CD14-positive monocyte (primary cell): ENCODE data around the gene JMJD7. TPM values are rescaled to one million over a fixed set of nuclear protein-coding genes. Genes with fewer than 3 reads are reported as not detected.

Experiments used
- DNase-seq, 3 donors: peaks; one replicate each; pipeline ENCODE4 v3.0.0-alpha.2; 2011 to 2022
- H2AFZ ChIP-seq: 2 replicates; pipeline ENCODE4 v1.6.0; 2012; ENCODE audit warnings: mild to moderate bottlenecking, low read depth, low read length, inconsistent platforms; ENCODE audit not compliant: insufficient read depth, poor library complexity, severe bottlenecking
- H3K27ac ChIP-seq, 2 donors: 1 replicate in 1 of 2; 2 replicates in 1 of 2; pipeline ENCODE4 v1.5.1; 2012 to 2013; ENCODE audit warnings: low read length in 2 of 2, control low read depth in 1 of 2, inconsistent platforms in 1 of 2, low read depth in 1 of 2, mild to moderate bottlenecking in 1 of 2
- H3K27me3 ChIP-seq, 2 donors: one replicate each; pipeline versions ENCODE4 v1.6.0 to v1.6.1; 2011 to 2013; ENCODE audit warnings: low read length in 2 of 2; ENCODE audit not compliant: control insufficient read depth in 2 of 2, insufficient read depth in 2 of 2
- H3K36me3 ChIP-seq, 2 donors: replicated peaks in 1 of 2; 1 replicate in 1 of 2; 2 replicates in 1 of 2; pipeline versions ENCODE4 v1.5.1 to v1.6.1; 2012 to 2013; ENCODE audit warnings: low read length in 2 of 2, control low read depth in 1 of 2, inconsistent platforms in 1 of 2, mild to moderate bottlenecking in 1 of 2; ENCODE audit not compliant: insufficient read depth in 2 of 2, control insufficient read depth in 1 of 2
- H3K4me1 ChIP-seq, 2 donors: 1 replicate in 1 of 2; 2 replicates in 1 of 2; pipeline versions ENCODE4 v1.5.1 to v1.6.1; 2012 to 2013; ENCODE audit warnings: low read length in 2 of 2, control low read depth in 1 of 2, inconsistent platforms in 1 of 2, mild to moderate bottlenecking in 1 of 2, moderate library complexity in 1 of 2; ENCODE audit not compliant: insufficient read depth in 2 of 2, control insufficient read depth in 1 of 2
- H3K4me2 ChIP-seq: replicated peaks from 2 replicates; pipeline ENCODE3; 2012; ENCODE audit warnings: low read length, moderate library complexity, mild to moderate bottlenecking; ENCODE audit not compliant: poor library complexity, severe bottlenecking; ENCODE audit errors: extremely low read depth
- H3K4me3 ChIP-seq, 3 experiments: fragments of 200-600 bp in 1 of 3; sonication (generic) in 1 of 3; replicated peaks in 1 of 3; 1 replicate in 2 of 3; 2 replicates in 1 of 3; pipeline ENCODE4 v1.5.1; 2011 to 2013; ENCODE audit warnings: low read length in 3 of 3, mild to moderate bottlenecking in 3 of 3, control low read depth in 2 of 3, low read depth in 2 of 3, inconsistent platforms in 1 of 3, moderate library complexity in 1 of 3
- H3K79me2 ChIP-seq: 2 replicates; pipeline ENCODE4 v1.6.0; 2012; ENCODE audit warnings: mild to moderate bottlenecking, control low read depth, inconsistent platforms, low read length, moderate library complexity; ENCODE audit not compliant: insufficient read depth
- H3K9ac ChIP-seq: 2 replicates; pipeline ENCODE4 v1.6.0; 2017; ENCODE audit warnings: low read length, mild to moderate bottlenecking; ENCODE audit not compliant: insufficient read depth, poor library complexity, severe bottlenecking
- H3K9me3 ChIP-seq, 2 donors: replicated peaks in 1 of 2; 1 replicate in 1 of 2; 2 replicates in 1 of 2; pipeline versions ENCODE4 v1.5.1 to v1.6.1; 2012 to 2013; ENCODE audit warnings: low read length in 2 of 2, control low read depth in 1 of 2; ENCODE audit not compliant: control insufficient read depth in 1 of 2, insufficient read depth in 1 of 2
- H4K20me1 ChIP-seq: 2 replicates; pipeline ENCODE4 v1.6.0; 2012; ENCODE audit warnings: mild to moderate bottlenecking, low read length, control low read depth, moderate library complexity; ENCODE audit not compliant: insufficient read depth
- H3K27ac Mint-ChIP-seq, 7 donors: one replicate each; pipeline ENCODE4 v1.8.0; 2020; ENCODE audit warnings: mild to moderate bottlenecking in 7 of 7, mixed read lengths in 7 of 7, moderate library complexity in 6 of 7, inconsistent platforms in 2 of 7
- H3K27me3 Mint-ChIP-seq, 3 donors: one replicate each; pipeline ENCODE4 v1.8.0; 2021 to 2022; ENCODE audit warnings: low read depth in 3 of 3, mild to moderate bottlenecking in 3 of 3, mixed read lengths in 3 of 3, moderate library complexity in 3 of 3, inconsistent platforms in 1 of 3
- H3K36me3 Mint-ChIP-seq, 2 donors: one replicate each; pipeline ENCODE4 v1.8.0; 2020; ENCODE audit warnings: mixed read lengths in 2 of 2, inconsistent platforms in 1 of 2, mild to moderate bottlenecking in 1 of 2
- H3K4me1 Mint-ChIP-seq: one replicate; pipeline ENCODE4 v1.8.0; 2020; ENCODE audit warnings: mild to moderate bottlenecking, mixed read lengths
- H3K4me3 Mint-ChIP-seq, 2 donors: one replicate each; pipeline ENCODE4 v1.8.0; 2020; ENCODE audit warnings: mild to moderate bottlenecking in 2 of 2, mixed read lengths in 2 of 2, moderate library complexity in 1 of 2
- H3K9me3 Mint-ChIP-seq, 7 donors: one replicate each; pipeline ENCODE4 v1.8.0; 2020 to 2022; ENCODE audit warnings: mixed read lengths in 7 of 7, mild to moderate bottlenecking in 6 of 7, moderate library complexity in 6 of 7, inconsistent platforms in 2 of 7
- WGBS: methylation state at CpG from one replicate; pipeline ENCODE4 v1.1.5; 2013; ENCODE audit warnings: missing lambda C conversion rate; ENCODE audit not compliant: insufficient coverage; 5-methylcytosine and 5-hydroxymethylcytosine counted together
- intact Hi-C, 2 donors: fragments of 100-400 bp; cut with micrococcal nuclease; formaldehyde crosslinking; loops; one replicate each; pipeline versions ENCODE4 v1.15.0 to v1.15.1; 2023
- polyA plus RNA-seq, 3 donors: library from polyadenylated mRNA; depleted of rRNA in 1 of 3; unstranded in 2 of 3; stranded (reverse) in 1 of 3; fragments of 300-500 nt in 2 of 3; fragments of >200 nt in 1 of 3; fragmentation: Illumina TruSeq in 2 of 3; gene quantifications; 1 replicate in 2 of 3; 2 replicates in 1 of 3; pipeline ENCODE4 v1.2.3, GENCODE V29; 2012 to 2021
- TF ChIP-seq, protein P1 (sequence below): fragments of 200-600 bp; IDR thresholded peaks from one replicate; pipeline ENCODE4 v1.8.0; 2022; ENCODE audit warnings: antibody characterized with exemption, mild to moderate bottlenecking

Gene JMJD7
- polyA plus RNA-seq, 3 donors: 11.3 to 18.8 (median 15.2) TPM

GRCh38 chr15:41856262-41856661, 28.4 kb downstream of the JMJD7 start:
- intact Hi-C loops: no loop called here
- Mint-ChIP-seq H3K4me3 (no peak overlapping the region), H3K9me3 (no peaks in the 10 kb centered on the region), H3K36me3 (no peaks in the 10 kb centered on the region), H3K27ac (no peak overlapping the region), H3K27me3 (peaks cover 0 to 5% (median 3%) of the 10 kb centered on the region in 3 donors), H3K4me1 (peaks cover 12% of the 10 kb centered on the region)
- Histone ChIP-seq H3K36me3 (no peaks in the 10 kb centered on the region), H3K9me3 (no peaks in the 10 kb centered on the region), H3K4me3 (no peak overlapping the region), H3K9ac (no peak overlapping the region), H3K4me1 (peaks cover 3 to 9% of the 10 kb centered on the region in 2 donors), H2AFZ (no peak overlapping the region), H3K27me3 (no peaks in the 10 kb centered on the region), H3K4me2 (no peak overlapping the region), H4K20me1 (no peaks in the 10 kb centered on the region), H3K79me2 (no peaks in the 10 kb centered on the region), H3K27ac (no peak overlapping the region)
- TF ChIP-seq, protein P1, sequence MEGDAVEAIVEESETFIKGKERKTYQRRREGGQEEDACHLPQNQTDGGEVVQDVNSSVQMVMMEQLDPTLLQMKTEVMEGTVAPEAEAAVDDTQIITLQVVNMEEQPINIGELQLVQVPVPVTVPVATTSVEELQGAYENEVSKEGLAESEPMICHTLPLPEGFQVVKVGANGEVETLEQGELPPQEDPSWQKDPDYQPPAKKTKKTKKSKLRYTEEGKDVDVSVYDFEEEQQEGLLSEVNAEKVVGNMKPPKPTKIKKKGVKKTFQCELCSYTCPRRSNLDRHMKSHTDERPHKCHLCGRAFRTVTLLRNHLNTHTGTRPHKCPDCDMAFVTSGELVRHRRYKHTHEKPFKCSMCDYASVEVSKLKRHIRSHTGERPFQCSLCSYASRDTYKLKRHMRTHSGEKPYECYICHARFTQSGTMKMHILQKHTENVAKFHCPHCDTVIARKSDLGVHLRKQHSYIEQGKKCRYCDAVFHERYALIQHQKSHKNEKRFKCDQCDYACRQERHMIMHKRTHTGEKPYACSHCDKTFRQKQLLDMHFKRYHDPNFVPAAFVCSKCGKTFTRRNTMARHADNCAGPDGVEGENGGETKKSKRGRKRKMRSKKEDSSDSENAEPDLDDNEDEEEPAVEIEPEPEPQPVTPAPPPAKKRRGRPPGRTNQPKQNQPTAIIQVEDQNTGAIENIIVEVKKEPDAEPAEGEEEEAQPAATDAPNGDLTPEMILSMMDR: no peak
- 94% methylated on average over 16 of the region's 17 CpGs for WGBS
- no peak for DNase-seq

GRCh38 chr15:41856716-41857115, 28.8 kb downstream of the JMJD7 start:
- Mint-ChIP-seq H3K27ac (no peak overlapping the region), H3K27me3 (peaks cover 0 to 4% (median 3%) of the 10 kb centered on the region in 3 donors), H3K9me3 (no peaks in the 10 kb centered on the region), H3K4me3 (no peak overlapping the region), H3K36me3 (no peaks in the 10 kb centered on the region), H3K4me1 (peaks cover 12% of the 10 kb centered on the region)
- no peaks in the 10 kb centered on the region for H3K9me3 ChIP-seq
- TF ChIP-seq, protein P1: no peak
- 96% methylated on average over 12 of the region's 12 CpGs for WGBS
- no peak overlapping the region for H2AFZ ChIP-seq
- H3K9ac ChIP-seq: no peak overlapping the region
- H3K36me3 ChIP-seq: no peaks in the 10 kb centered on the region
- H3K27me3 ChIP-seq: no peaks in the 10 kb centered on the region
- H3K4me2 ChIP-seq: no peak overlapping the region
- no peak overlapping the region for H3K4me3 ChIP-seq
- peaks cover 3 to 9% of the 10 kb centered on the region in 2 donors for H3K4me1 ChIP-seq
- H3K27ac ChIP-seq: no peak overlapping the region
- no peaks in the 10 kb centered on the region for H4K20me1 ChIP-seq
- intact Hi-C loops: no loop called here
- no peak for DNase-seq
- H3K79me2 ChIP-seq: no peaks in the 10 kb centered on the region
